ENCODE data around the gene WDFY1.

DNA sequence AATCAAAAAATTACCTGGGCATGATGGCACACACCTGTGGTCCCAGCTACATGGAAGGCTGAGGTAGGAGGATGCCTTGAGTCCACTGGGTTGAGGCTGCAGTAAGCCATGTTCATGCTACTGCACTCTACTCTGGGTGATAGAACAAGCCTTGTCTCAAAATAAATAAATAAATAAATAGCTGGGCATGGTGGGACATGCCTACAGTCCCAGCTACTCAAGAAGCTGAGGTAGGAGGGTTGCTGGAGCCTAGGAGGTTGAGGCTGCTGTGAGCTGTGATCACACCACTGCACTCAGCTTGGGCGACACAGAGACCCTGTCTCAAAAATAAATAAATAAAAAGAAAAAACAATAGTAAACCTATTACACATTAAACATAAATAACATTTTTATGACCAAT is 110.7 kb downstream of the WDFY1 start:
- TF ChIP-seq ZNF274 (IDR thresholded peaks at IDR 0.05; ENCODE audit: low read depth, low read length) = no peak
- TF ChIP-seq YY1 (IDR thresholded peaks at IDR 0.05; ENCODE audit: insufficient read depth, insufficient read length) = no peak
